HG03439 (cell line): ENCODE measurements around the gene PARP8.

Experiments
- ATAC-seq: cut with Tn5 transposase; IDR thresholded peaks from one replicate; pipeline ENCODE4 v1.9.1; 2021; ENCODE audit warnings: mild to moderate bottlenecking, moderate library complexity; ENCODE audit not compliant: unreplicated experiment

PARP8 gene

GRCh38 chr5:50887889-50888633 is 221.6 kb downstream of the PARP8 start:
- no peak for ATAC-seq

- no peak for ATAC-seq
Measured at GRCh38 chr5:50888751-50889150, 222.3 kb downstream of the PARP8 start.

- ATAC-seq = no peak
Measured at GRCh38 chr5:50889790-50890189, 223.4 kb downstream of the PARP8 start.
